Fibroblast of the aortic adventitia (primary cell): ENCODE data around the gene NDOR1. TPM values are rescaled to one million over a fixed set of nuclear protein-coding genes. Genes with fewer than 3 reads are reported as not detected.

ENCODE experiments used
- DNase-seq: peaks from one replicate; pipeline ENCODE4 v3.0.0-alpha.2; 2010; ENCODE audit warnings: low read depth
- H3K4me3 ChIP-seq: 2 replicates; pipeline ENCODE4 v1.5.1; 2011; ENCODE audit warnings: low read depth, mild to moderate bottlenecking, control low read depth, low read length, moderate library complexity
- total RNA-seq: library from RNA; depleted of rRNA; stranded (reverse); fragments of >200 nt; gene quantifications from 2 replicates; pipeline ENCODE4 v1.2.3, GENCODE V29; 2012; ENCODE audit warnings: low replicate concordance
- TF ChIP-seq, protein P1 (sequence below): IDR thresholded peaks from 2 replicates; pipeline ENCODE4 v1.5.1; 2011; ENCODE audit warnings: mild to moderate bottlenecking, low read length, control low read depth, inconsistent platforms; ENCODE audit not compliant: insufficient read depth

NDOR1 gene
- total RNA-seq, 1 donor, result 8.6 TPM

DNA sequence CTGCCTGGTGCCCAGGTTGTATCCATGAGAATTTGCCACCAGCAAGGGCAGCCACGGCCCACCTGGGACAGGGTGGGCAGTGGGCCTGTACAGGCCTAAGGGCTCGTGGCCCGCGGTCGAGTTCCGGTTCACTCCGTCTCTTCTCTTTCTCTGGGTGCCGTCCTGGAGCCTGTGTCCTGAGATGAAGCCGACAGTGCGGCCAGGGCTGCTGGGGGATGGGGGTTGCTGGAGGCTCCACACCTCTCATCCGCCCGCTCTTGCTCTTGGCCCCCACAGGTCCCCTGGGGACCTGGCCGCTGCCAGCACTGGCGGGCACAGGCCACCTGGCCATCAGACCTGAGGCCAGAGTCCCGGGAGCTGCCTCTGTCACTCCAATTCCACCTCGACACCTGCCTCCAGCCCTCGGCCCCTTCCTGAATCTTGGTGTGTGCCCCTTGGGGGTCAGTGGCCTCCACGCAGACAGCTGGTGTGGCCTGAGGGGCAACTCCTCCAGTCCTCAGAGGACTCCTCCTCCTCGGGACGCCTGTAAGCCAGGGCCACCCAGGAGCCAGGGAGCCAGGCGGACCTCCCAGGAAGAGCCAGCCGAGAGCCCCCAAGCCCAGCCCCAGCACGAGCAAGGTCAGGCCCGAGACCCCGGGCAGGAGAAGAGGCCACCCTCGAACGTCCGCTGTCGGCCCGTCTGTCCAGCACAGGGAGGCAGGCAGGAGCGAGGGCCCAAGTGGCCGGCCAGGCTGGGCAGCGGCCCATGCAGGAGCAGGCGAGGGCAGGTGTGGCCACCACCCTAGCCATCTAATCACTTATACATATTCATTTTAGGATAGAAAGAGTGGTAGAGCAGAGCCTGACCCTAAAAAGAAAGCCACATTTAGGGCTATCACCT lies 40.9 kb upstream of the NDOR1 start:
- H3K4me3 ChIP-seq, result no peak overlapping the region
- TF ChIP-seq, protein P1, sequence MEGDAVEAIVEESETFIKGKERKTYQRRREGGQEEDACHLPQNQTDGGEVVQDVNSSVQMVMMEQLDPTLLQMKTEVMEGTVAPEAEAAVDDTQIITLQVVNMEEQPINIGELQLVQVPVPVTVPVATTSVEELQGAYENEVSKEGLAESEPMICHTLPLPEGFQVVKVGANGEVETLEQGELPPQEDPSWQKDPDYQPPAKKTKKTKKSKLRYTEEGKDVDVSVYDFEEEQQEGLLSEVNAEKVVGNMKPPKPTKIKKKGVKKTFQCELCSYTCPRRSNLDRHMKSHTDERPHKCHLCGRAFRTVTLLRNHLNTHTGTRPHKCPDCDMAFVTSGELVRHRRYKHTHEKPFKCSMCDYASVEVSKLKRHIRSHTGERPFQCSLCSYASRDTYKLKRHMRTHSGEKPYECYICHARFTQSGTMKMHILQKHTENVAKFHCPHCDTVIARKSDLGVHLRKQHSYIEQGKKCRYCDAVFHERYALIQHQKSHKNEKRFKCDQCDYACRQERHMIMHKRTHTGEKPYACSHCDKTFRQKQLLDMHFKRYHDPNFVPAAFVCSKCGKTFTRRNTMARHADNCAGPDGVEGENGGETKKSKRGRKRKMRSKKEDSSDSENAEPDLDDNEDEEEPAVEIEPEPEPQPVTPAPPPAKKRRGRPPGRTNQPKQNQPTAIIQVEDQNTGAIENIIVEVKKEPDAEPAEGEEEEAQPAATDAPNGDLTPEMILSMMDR, result no peak
- DNase-seq, result no peak

DNA sequence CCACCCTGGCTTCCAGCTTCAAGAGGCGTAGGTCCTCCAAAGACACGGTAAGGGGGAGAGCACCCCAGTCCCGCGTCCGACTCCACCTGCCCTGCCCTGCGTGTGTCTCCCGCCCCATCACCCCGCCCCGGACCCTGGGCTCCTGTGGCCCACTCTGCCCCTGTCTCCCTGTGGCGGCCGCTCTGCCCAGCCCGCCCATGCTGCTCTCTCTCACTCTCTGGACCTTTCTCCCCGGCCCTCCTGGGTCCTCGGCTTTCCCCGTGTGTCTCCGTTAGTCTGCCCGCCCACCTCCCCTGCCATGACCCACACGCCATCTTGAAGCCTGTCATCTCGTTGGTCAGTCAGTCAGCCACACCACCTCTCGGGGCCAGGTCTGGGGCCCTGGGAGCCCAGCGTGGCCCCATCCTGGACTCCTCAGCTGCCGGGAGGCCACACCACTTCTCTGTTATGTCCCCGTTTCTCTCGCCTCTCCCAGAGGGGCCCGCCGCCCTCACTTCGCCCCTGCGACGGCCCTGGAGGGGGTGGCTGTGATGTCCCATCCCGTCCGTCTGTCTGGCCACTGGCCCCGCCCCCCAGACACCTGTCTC lies 40.2 kb upstream of the NDOR1 start:
- TF ChIP-seq, protein P1, result no peak
- DNase-seq, result no peak
- H3K4me3 ChIP-seq, result no peak overlapping the region

DNA sequence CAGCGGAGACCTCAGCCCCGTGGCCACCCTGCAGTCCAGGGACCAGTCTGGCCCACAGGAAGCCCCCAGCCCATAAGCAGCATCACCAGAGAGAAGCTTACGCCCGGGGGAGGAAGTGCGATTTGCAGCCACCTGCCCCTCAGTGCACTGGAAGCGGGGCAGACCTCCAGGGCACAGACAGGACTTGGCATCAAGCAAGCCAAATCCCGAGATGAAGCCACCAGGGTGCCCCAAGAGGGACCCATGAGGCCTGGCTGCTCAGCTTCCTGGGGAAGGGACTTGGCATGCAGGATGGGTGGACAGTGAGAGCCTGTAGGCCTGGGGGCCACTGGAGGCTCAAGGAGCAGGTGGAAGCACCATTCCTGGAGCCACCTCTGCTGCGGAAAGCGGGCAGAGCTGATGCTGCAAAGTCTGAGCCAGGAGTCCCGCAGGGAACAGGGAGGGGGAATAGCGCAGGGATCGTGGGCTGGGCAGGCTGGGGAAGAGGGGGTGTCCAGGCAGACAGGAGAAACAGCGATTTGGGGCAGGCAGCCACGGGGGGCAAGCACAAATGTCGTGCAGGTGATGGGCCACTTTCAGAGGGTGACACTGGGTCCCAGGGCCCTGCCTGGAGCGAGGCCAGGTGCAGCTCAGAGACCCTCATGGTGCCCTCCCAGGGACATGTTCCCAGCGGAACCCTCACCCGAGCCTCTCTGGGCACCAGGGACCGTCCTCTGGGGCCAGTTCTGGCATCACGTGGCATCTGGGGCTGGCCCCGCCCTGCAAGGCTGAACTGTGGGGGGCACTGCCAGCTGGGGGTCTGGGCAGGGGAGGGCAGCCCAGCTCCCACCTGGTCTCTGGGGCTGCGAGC lies 38.9 kb upstream of the NDOR1 start:
- no peak overlapping the region for H3K4me3 ChIP-seq
- TF ChIP-seq, protein P1, result no peak
- no peak for DNase-seq

DNA sequence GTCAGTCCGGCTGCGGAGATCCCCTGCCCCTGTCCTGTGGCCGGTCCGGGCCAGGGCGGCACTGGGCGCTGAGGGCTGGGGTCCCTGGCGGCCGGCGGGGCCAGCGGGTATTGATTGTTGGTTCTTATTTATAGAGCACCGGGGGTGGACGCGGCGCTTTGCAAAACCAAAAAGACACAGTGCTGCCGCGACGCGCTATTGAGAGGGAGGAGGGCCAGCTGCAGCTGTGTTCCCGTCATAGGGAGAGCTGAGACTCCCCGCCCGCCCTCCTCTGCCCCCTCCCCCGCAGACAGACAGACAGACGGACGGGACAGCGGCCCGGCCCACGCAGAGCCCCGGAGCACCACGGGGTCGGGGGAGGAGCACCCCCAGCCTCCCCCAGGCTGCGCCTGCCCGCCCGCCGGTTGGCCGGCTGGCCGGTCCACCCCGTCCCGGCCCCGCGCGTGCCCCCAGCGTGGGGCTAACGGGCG lies 38.2 kb upstream of the NDOR1 start:
- TF ChIP-seq, protein P1, result no peak
- no peak overlapping the region for H3K4me3 ChIP-seq
- no peak for DNase-seq

DNA sequence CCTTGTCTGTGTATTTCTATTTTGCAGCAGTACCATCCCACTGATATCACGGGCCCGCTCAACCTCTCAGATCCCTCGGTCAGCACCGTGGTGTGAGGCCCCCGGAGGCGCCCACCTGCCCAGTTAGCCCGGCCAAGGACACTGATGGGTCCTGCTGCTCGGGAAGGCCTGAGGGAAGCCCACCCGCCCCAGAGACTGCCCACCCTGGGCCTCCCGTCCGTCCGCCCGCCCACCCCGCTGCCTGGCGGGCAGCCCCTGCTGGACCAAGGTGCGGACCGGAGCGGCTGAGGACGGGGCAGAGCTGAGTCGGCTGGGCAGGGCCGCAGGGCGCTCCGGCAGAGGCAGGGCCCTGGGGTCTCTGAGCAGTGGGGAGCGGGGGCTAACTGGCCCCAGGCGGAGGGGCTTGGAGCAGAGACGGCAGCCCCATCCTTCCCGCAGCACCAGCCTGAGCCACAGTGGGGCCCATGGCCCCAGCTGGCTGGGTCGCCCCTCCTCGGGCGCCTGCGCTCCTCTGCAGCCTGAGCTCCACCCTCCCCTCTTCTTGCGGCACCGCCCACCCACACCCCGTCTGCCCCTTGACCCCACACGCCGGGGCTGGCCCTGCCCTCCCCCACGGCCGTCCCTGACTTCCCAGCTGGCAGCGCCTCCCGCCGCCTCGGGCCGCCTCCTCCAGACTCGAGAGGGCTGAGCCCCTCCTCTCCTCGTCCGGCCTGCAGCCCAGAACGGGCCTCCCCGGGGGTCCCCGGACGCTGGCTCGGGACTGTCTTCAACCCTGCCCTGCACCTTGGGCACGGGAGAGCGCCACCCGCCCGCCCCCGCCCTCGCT lies 37.5 kb upstream of the NDOR1 start:
- DNase-seq, result no peak
- TF ChIP-seq, protein P1, result no peak
- no peak overlapping the region for H3K4me3 ChIP-seq

DNA sequence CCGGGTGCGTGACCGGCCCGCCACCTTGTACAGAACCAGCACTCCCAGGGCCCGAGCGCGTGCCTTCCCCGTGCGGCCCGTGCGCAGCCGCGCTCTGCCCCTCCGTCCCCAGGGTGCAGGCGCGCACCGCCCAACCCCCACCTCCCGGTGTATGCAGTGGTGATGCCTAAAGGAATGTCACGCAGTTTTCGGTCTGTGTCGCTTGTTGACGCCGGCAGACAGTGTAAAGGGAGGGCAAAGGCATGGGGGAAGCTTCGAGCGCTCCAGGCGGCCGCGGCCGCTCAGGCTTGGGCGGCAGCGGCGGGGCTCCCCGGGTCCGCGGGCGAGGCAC lies 37.0 kb upstream of the NDOR1 start:
- TF ChIP-seq, protein P1, result no peak
- no peak for DNase-seq
- no peak overlapping the region for H3K4me3 ChIP-seq
